Measurements from ENCODE around the gene DDAH2. TPM values are rescaled to one million over a fixed set of nuclear protein-coding genes. Genes with fewer than 3 reads are reported as not detected.

DDAH2 gene
- total RNA-seq, 1 experiment from 2014 or later: 80.0 TPM

DNA sequence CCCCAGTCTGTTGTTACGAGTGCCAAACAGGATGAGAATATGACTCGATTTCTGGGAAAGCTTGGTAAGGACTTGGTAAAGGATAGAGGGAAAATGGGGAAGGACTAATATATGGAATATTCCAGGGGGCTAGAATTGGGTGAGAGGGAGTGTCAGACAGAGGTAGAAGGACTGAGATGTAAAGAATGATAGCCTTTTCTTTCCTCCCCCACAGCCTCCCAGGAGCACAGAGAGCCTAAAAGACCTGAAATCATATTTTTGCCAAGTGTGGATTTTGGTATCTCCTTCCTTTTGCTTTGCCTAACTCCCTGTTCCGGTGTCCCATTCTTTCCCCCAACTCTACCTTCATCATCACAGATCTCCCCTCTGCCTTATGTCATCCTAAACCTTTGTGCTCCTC is 13.8 kb upstream of the DDAH2 start:
- no peak overlapping the region for H3K27ac ChIP-seq
- H3K36me3 ChIP-seq: peaks cover 47% of the 10 kb centered on the region
- no peaks in the 10 kb centered on the region for H3K9me3 ChIP-seq (replicated peaks)
- no peaks in the 10 kb centered on the region for H3K27me3 ChIP-seq (replicated peaks)
- DNase-seq (ENCODE audit: low read depth in 1 of 2, low spot score in 2 of 2): no peak
- H3K4me3 ChIP-seq: no peak overlapping the region
- peaks cover 39% of the 10 kb centered on the region for H3K4me1 ChIP-seq (replicated peaks)

DNA sequence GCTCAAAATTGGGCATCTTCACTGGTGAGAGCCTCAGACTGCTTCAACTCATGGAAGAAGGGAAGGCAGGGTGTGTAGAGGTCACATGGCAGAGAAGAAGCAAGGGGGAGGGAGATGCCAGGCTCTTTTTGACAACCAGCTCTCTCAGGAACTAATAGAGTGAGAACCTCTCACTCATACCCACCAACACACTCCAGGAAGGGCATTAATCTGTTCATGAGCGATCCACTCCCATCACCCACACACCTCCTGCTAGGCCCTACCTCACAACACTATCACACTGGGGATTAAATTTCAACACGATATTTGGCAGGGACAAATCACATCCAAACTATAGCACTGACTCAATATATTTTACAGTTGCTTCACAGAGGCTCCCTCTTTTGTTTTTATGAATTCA is 12.7 kb upstream of the DDAH2 start:
- no peak for DNase-seq (ENCODE audit: low read depth in 1 of 2, low spot score in 2 of 2)
- H3K27me3 ChIP-seq (replicated peaks): no peaks in the 10 kb centered on the region
- H3K4me3 ChIP-seq: no peak overlapping the region
- peaks cover 39% of the 10 kb centered on the region for H3K4me1 ChIP-seq (replicated peaks)
- peaks cover 39% of the 10 kb centered on the region for H3K36me3 ChIP-seq
- H3K9me3 ChIP-seq (replicated peaks): no peaks in the 10 kb centered on the region
- no peak overlapping the region for H3K27ac ChIP-seq

DNA sequence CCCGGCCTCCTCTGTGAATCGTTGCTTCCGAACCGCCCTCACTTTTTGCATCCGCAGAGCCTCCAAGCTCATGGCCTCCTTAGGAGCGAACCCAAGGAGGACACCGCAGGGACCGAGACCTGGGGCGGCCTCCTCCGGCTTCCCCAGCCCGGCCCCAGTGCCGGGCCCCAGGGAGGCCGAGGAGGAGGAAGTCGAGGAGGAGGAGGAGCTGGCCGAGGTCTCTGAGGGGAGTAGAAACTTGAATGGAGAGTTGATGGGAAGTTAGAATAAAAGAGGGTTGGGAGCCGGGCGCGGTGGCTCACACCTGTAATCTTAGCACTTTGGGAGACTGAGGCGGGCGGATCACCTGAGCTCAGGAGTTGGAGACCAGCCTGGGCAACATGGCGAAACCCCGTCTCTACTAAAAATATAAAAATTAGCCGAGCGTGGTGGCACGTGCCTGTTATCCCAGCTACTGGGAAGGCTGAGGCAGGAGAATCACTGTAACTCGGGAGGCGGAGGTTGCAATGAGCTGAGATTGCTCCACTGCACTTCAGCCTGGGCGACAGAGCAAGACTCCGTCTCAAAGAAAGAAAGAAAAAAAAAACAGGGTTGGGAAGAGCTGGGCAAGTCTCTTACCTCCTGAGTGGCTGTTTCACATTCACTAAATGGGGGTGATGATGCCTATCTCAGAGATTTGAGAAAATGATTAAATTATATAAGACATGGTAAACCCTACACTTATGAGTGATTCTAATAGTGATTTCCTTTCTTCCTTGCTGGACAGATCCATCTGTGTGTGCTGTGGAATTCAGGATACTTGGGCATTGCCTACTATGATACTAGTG is 11.5 kb upstream of the DDAH2 start:
- DNase-seq (ENCODE audit: low read depth in 1 of 2, low spot score in 2 of 2): no peak
- no peaks in the 10 kb centered on the region for H3K9me3 ChIP-seq (replicated peaks)
- peaks cover 36% of the 10 kb centered on the region for H3K4me1 ChIP-seq (replicated peaks)
- H3K4me3 ChIP-seq: peak overlapping the region; percentile 57
- H3K36me3 ChIP-seq: peaks cover 37% of the 10 kb centered on the region
- peak overlapping the region; percentile 74 for H3K27ac ChIP-seq
- H3K27me3 ChIP-seq (replicated peaks): no peaks in the 10 kb centered on the region

DNA sequence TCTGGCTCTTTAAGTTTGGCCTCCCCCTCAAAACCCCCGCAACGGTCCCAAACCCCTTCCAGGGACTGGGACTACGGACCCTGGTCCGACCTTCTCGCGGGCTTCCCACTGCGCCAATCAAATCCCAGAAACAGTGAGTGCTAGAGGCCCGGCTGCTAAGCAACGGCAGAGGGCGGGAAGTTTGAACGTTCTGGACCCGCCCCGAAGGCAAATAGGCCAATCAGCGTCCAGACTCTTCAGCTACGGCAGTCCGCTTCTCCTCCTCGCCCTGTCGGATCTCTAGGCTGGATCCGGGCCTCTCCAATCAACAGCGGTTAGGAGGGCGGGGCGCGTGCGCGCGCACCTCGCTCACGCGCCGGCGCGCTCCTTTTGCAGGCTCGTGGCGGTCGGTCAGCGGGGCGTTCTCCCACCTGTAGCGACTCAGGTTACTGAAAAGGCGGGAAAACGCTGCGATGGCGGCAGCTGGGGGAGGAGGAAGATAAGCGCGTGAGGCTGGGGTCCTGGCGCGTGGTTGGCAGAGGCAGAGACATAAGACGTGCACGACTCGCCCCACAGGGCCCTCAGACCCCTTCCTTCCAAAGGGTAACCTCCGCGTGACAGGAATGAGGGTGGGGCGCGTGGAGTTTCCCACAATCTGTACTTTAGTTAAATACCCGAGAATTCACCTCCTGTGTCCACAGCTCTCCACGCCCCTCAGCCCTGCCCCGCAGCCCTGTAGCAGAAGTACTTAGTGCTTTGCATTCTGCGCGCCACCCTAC is 10.7 kb upstream of the DDAH2 start, which contains the start of gene MSH5:
Gene MSH5 (plus strand): TSS at position 367 of the 758 bp plus-strand sequence. CDS start 462 bp downstream, outside the sequence.
- H3K4me3 ChIP-seq: peak within 1 kb of the TSS; percentile 57
- H3K27ac ChIP-seq: peak within 1 kb of the TSS; percentile 94
- no peaks in the 10 kb centered on the region for H3K9me3 ChIP-seq (replicated peaks)
- peaks cover 45% of the 10 kb centered on the region for H3K36me3 ChIP-seq
- H3K4me1 ChIP-seq (replicated peaks): peaks cover 36% of the 10 kb centered on the region
- H3K27me3 ChIP-seq (replicated peaks): no peaks in the 10 kb centered on the region
- peak; percentile 98 to 99 for DNase-seq (ENCODE audit: low read depth in 1 of 2, low spot score in 2 of 2)

DNA sequence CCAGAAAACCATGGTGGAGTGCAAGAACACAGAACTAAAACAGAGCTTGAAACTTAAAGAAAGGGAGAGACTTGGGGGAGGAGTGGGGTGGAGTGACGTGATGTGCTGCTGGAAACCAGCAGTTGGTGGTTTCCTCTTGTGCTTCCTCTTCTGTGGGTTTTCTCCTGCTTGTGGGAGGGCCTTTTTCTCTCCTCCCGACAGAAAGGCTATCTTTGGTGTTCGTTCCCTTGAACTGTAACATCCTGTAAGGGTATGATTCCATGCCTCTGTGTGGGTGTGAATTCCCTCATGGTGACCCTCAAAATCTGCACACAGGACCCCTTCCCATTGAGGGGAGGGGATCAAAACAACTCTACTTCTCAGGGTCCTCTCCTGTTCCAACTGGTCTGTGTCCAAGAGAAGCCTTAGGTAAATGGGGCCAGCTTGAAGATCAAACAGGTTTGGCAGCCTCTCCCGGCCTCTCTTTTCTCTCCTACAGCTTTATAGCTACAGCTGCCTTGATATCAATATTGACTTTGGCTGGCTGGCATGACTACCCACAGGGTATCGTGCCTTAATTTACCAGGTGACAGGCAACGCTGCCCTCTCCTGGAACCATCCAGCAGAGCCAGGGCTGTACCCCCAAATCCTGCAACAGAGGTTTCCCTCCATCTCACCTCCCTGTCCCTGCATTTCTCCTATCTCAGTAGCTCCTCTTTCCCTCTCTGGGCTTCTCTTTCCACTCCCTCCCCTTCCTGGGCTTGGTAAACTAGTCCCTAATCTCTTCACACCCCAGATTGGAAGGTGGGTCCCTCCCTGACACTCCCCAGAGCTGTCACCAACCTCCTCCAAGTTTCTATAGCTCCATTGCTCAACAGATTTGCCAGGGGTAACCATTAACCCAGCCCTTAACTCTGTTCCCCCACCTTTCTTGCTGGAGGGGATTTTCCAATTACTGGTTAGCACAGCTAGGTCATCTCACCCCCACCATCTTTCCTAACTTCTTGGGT is 9.2 kb upstream of the DDAH2 start:
- Histone ChIP-seq H3K9me3 (replicated peaks) (no peaks in the 10 kb centered on the region), H3K4me1 (replicated peaks) (peaks cover 48% of the 10 kb centered on the region), H3K36me3 (peaks cover 52% of the 10 kb centered on the region), H3K4me3 (no peak overlapping the region; the same call in 1 of the 2 replicates), H3K27me3 (replicated peaks) (no peaks in the 10 kb centered on the region), H3K27ac (peak overlapping the region; percentile 94)
- DNase-seq (ENCODE audit: low read depth in 1 of 2, low spot score in 2 of 2): peak; percentile 83 to 89

DNA sequence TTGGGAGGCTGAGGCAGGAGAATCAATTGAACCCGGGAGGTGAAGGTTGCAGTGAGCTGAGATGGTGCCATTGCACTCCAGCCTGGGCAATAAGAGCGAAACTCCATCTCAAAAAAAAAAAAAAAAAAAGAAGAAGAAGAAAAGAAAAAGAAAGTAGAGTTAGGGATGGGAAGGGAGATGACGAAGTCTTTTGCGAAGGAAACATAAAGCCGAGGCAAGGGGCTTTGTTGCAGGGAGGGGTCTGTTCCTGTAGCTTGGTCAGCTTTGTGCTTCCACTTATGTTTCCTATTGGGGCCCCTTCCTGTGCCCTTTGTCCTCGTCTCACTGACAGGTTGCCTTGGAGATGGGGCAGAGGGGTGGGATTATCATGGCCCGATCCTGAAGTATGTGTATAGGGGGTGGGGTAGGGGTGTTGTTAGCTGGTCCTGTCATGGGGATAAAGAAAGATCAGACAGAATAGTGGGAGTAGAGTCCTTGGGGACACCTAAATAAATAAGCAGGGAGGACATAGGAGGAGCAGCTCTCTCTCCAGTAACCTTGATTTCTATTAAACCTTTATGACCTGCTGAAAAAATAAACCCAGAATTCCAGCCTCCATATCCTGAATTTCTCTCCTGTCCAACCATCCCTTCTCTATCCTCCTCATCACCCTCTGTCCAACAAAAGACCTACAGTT is 8.4 kb upstream of the DDAH2 start:
- Histone ChIP-seq H3K4me1 (replicated peaks) (peaks cover 48% of the 10 kb centered on the region), H3K9me3 (replicated peaks) (no peaks in the 10 kb centered on the region), H3K27ac (peak overlapping the region; percentile 94), H3K27me3 (replicated peaks) (no peaks in the 10 kb centered on the region), H3K4me3 (no peak overlapping the region), H3K36me3 (peaks cover 52% of the 10 kb centered on the region)
- DNase-seq (ENCODE audit: low read depth in 1 of 2, low spot score in 2 of 2): no peak

DNA sequence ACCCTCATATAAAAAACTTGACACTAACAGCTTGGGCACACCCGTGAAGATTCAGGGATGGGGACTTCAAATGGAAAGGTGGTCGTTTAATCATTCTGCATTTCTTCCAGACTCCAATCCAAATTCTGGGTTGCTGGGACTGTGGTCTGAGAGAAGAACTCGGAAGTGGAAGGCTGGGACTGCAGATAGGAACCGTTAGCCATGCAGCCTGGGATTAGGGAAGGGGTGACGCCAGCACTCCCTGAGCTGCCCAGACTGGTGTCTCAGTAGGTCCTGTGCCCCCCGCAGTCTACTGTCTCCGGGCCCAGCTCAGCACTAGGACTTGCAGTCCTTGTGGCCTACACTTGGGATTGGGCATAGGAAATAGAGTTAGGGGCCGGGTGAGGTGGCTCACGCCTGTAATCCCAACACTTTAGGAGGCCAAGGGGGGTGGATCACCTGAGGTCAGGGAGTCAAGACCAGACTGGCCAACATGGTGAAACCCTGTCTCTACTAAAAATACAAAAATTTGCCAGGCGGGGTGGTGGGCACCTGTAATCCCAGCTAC is 7.7 kb upstream of the DDAH2 start:
- Histone ChIP-seq H3K9me3 (replicated peaks) (no peaks in the 10 kb centered on the region), H3K4me1 (replicated peaks) (peaks cover 48% of the 10 kb centered on the region), H3K4me3 (peak overlapping the region; percentile 53), H3K27ac (peak overlapping the region; percentile 78), H3K36me3 (peaks cover 52% of the 10 kb centered on the region), H3K27me3 (replicated peaks) (no peaks in the 10 kb centered on the region)
- no peak for DNase-seq (ENCODE audit: low read depth in 1 of 2, low spot score in 2 of 2)

DNA sequence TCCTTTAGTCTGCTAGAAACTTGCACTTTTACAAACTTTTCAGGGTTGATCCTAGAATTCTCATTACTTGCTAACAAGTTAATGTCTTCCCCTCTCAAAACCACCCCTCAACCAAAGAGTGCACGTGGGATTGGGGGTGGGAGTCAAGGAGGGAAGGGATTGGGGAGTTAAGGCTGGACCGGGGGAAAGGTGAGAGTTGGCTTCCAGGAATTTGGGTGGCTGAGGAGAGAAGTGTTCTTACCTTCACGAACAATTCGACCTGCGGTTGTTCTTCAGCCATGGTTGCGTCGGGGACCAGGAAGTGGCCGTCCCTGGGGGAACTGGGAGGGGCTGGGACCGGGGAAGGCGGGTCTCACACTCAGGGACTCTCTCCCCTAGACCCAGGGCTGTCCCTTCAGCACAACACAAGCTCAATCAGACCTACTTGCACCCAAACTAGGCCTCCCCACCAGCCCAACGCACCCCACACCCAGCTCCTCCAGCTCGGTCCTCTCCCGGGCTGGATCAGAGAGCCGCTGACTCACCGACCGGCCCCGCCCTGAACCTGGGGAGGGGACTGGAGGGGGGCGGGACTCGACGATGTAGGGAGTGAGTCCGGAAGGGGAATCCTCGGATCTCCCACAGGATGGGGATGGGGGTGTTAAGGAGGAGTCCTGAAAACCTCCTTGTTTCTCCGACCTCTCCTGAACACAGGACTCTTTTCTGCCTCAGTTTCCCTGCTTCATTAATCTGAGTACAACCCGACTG is 7.1 kb upstream of the DDAH2 start, which contains the start of gene CLIC1:
Gene CLIC1 (minus strand): TSS at position 510 of the 747 bp plus-strand sequence. CDS start 230 bp downstream, at position 280.
- Histone ChIP-seq H3K4me3 (peak within 1 kb of the TSS; percentile 53), H3K9me3 (replicated peaks) (no peaks in the 10 kb centered on the region), H3K27me3 (replicated peaks) (no peaks in the 10 kb centered on the region), H3K27ac (peak within 1 kb of the TSS; percentile 94), H3K36me3 (peaks cover 52% of the 10 kb centered on the region), H3K4me1 (replicated peaks) (peaks cover 48% of the 10 kb centered on the region)
- peak; percentile 93 to 95 for DNase-seq (ENCODE audit: low read depth in 1 of 2, low spot score in 2 of 2)

DNA sequence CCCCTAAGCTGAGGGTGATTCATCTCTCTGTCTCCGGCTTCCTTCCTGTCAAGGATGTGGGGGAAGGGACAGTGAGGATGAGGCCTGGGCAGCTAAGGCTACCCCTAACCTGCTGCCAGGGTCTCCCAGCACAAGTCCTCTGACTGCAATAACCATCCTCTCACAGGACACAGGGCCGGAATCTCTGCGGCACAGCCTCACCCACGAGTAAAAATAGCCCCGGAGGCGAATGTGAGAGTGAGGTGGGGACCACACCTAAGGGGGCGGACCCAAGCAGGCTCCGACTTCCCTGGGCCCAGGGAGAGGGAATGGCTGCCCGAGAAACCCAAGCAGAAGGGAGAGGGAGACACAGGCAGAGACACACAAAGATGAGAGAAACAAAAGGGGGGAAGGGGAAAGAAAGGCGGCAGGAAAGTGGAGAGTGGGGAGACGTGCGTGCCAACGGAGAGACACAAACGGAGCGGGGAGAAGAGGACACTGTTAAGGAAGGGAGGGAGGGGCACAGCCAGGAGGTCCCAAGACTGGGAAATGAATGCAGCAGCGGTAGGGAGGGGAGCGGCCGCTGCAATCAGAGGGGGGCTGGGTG is 5.8 kb upstream of the DDAH2 start:
- Histone ChIP-seq H3K36me3 (peaks cover 62% of the 10 kb centered on the region), H3K4me1 (replicated peaks) (peaks cover 51% of the 10 kb centered on the region), H3K27ac (peak overlapping the region; percentile 78), H3K9me3 (replicated peaks) (peaks cover 1% of the 10 kb centered on the region), H3K4me3 (peak overlapping the region; percentile 53), H3K27me3 (replicated peaks) (no peaks in the 10 kb centered on the region)
- peak; percentile 88 to 92 for DNase-seq (ENCODE audit: low read depth in 1 of 2, low spot score in 2 of 2)

DNA sequence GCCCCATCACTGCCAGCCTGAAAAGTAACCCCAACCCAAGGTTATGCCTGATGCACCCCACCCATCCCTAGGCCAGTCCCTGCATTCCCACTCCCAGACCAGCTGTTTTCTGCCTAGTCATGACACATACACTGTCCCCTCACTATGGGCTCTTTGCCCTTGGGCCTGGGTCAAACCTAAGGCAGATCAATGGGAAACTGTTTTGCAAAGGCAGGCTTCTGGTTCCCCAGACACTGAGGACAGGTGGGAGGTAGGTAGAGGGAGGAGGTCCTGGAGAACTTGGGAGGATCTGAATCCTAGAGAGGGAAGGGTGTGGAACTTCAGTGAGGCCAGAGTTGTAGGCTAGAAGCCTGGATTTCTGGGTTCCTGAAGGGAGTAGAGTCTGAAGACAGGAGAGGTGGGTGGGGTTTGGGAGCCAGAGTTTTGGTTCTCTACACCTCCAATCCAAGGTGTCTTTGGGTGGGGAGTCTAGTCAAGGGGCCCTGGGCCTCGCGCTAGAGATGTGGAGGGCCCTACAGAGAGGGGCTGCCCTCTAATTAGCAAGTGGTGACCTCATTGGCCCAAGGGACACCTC is 5.2 kb upstream of the DDAH2 start:
- Histone ChIP-seq H3K4me1 (replicated peaks) (peaks cover 51% of the 10 kb centered on the region), H3K36me3 (peaks cover 64% of the 10 kb centered on the region), H3K4me3 (peak overlapping the region; percentile 53), H3K27me3 (replicated peaks) (no peaks in the 10 kb centered on the region), H3K27ac (peak overlapping the region; percentile 78), H3K9me3 (replicated peaks) (peaks cover 3% of the 10 kb centered on the region)
- DNase-seq (ENCODE audit: low read depth in 1 of 2, low spot score in 2 of 2): no peak

DNA sequence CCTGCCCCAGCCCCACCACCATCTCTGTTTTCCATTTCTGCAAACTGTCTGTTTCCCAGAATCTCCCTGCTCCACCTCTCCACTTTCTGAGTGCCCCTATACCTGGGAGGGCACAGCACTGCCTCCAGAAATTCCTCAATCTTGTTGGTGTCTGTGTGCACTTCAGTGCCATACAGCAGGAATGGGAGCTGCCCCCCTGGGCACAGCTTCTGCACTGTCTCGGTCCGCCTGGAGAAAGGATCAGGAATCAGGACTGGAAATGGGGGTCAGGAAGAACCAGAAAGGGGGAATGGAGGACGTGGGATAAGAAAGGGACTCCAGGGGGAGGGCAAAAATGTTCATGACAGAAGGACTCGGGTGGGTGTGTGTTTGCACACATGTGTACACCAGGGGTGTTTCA is 4.6 kb upstream of the DDAH2 start:
- H3K9me3 ChIP-seq (replicated peaks): peaks cover 3% of the 10 kb centered on the region
- H3K4me3 ChIP-seq: peak overlapping the region; percentile 53
- H3K27ac ChIP-seq: no peak overlapping the region; the same call in 1 of the 2 replicates
- H3K27me3 ChIP-seq (replicated peaks): no peaks in the 10 kb centered on the region
- DNase-seq (ENCODE audit: low read depth in 1 of 2, low spot score in 2 of 2): no peak
- H3K36me3 ChIP-seq: peaks cover 67% of the 10 kb centered on the region
- peaks cover 52% of the 10 kb centered on the region for H3K4me1 ChIP-seq (replicated peaks)
